ENCODE measurements around the gene ZNF441. TPM values are rescaled to one million over a fixed set of nuclear protein-coding genes. Genes with fewer than 3 reads are reported as not detected.
A peak's percentile ranks its signal among the peaks of the same experiment; 100 is the strongest.
"Not testable (repeated sequence)": the region's sequence is repeated elsewhere in the genome, so short reads cannot be mapped to it uniquely, and the experiment has no call there.

The ZNF441 gene
- total RNA-seq, 1 donor from 2014 or later = 19.5 TPM

GRCh38 chr19:11780431-11781020 is 13.7 kb downstream of the ZNF441 start:
- no peak for DNase-seq

- DNase-seq = no peak
Observed at GRCh38 chr19:11781295-11782057, 14.7 kb downstream of the ZNF441 start.

- DNase-seq = no peak
Observed at GRCh38 chr19:11783767-11784166, 17.0 kb downstream of the ZNF441 start.

GRCh38 chr19:11784356-11784755 is 17.6 kb downstream of the ZNF441 start:
- no peak for DNase-seq

- DNase-seq = no peak
Observed at GRCh38 chr19:11787536-11787935, 20.7 kb downstream of the ZNF441 start.

- no peak for DNase-seq
Observed at GRCh38 chr19:11792942-11793341, 26.1 kb downstream of the ZNF441 start.

- DNase-seq = peak; percentile 74
Observed at GRCh38 chr19:11797491-11797890, 30.7 kb downstream of the ZNF441 start.

- peak; percentile 84 for DNase-seq
Observed at GRCh38 chr19:11798391-11799330, 31.9 kb downstream of the ZNF441 start, which contains the start of gene ZNF491. ZNF491 (plus strand) TSS chr19:11798523; CDS start chr19:11805954, 7,431 bp downstream.

GRCh38 chr19:11806354-11807098 is 39.7 kb downstream of the ZNF441 start:
- no peak for DNase-seq

GRCh38 chr19:11807099-11807380 is 40.2 kb downstream of the ZNF441 start:
- no peak for DNase-seq

GRCh38 chr19:11813703-11814028 is 46.9 kb downstream of the ZNF441 start:
- DNase-seq = no peak

- DNase-seq = peak; percentile 87
Observed at GRCh38 chr19:11814029-11814699, 47.4 kb downstream of the ZNF441 start, which contains the start of gene ZNF440. ZNF440 (plus strand) TSS chr19:11814273; CDS start chr19:11814448, 175 bp downstream.

- peak; percentile 2 for DNase-seq
Observed at GRCh38 chr19:11814700-11815035, 47.9 kb downstream of the ZNF441 start.

- DNase-seq = no peak
Observed at GRCh38 chr19:11821474-11822109, 54.8 kb downstream of the ZNF441 start.

- not testable (repeated sequence) for DNase-seq
Observed at GRCh38 chr19:11828957-11829876, 62.4 kb downstream of the ZNF441 start.

GRCh38 chr19:11832253-11832912 is 65.6 kb downstream of the ZNF441 start:
- DNase-seq = no peak

GRCh38 chr19:11833541-11833940 is 66.7 kb downstream of the ZNF441 start:
- no peak for DNase-seq

Measured in skin of body (tissue), 2 donors.